NT2/D1 (cell line): Measurements from ENCODE around the gene PLA2G1B.

Experiments
- SUZ12 ChIP-seq: IDR thresholded peaks from 2 replicates; pipeline ENCODE4 v1.6.1; 2011; ENCODE audit not compliant: insufficient read length, insufficient read depth; ENCODE audit errors: extremely low read depth
- YY1 ChIP-seq: IDR thresholded peaks from 2 replicates; pipeline ENCODE4 v1.6.1; 2011; ENCODE audit not compliant: insufficient read length, insufficient read depth
- ZNF274 ChIP-seq: IDR thresholded peaks from 2 replicates; pipeline ENCODE4 v1.6.1; 2011; ENCODE audit warnings: mild to moderate bottlenecking, low read depth, low read length

DNA sequence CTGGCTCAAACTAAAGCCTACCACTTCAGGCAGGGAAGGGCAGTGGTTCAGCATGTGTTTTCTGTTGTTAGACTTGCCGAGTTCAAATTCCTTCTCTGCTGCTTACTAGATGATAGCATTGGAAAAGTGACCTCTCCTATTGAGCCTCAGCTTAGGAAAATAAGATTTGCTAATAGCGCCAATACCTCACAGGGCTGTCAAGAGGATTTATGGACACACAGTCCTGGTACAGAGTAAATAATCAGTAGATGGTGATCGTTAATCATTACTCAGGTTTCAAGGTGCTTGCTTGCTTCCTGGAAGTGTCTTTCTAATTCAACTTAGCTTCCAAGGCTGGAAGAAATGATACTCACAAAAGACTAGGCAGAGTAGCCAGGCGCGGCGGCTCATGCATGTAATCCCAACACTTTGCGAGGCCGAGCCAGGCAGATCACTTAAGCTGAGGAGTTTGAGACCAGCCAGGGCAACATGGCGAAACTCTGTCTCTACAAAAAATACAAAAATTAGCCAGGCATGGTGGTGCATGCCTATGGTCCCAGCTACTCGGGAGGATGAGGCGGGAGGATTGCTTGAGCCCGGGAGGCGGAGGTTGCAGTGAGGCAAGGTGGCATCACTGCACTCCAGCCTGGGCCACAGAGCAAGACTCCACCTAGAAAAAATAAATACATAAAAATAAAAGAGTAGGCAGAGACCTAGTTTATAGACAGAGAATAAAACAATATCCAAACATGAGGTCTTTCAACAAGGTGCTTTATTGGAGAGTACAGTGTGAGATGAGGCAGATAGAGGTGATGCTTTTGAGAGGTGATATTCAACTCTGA is 6.0 kb downstream of the PLA2G1B start:
- no peak for TF ChIP-seq ZNF274
- TF ChIP-seq YY1 = no peak
- TF ChIP-seq SUZ12 = no peak
